CD4-positive, alpha-beta T cell treated with Interleukin-15 for 1 hour (primary cell): Measurements from ENCODE around the gene TIMM21.

Source experiments
- DNase-seq: peaks from one replicate; pipeline ENCODE4 v3.0.0-alpha.2; 2020

TIMM21 gene

GRCh38 chr18:74147779-74148542 is at the start of gene TIMM21, which contains the start of gene FBXO15:
TIMM21 (plus strand) TSS chr18:74148523; CDS start chr18:74148809, 286 bp downstream.
FBXO15 (minus strand) TSS chr18:74147834; CDS start chr18:74147785, 49 bp downstream.
- DNase-seq: peak; percentile 97

- no peak for DNase-seq
Observed at GRCh38 chr18:74108460-74108859, 39.9 kb upstream of the TIMM21 start.

- DNase-seq: no peak
Observed at GRCh38 chr18:74110149-74110548, 38.2 kb upstream of the TIMM21 start.

- DNase-seq: no peak
Observed at GRCh38 chr18:74110976-74111375, 37.3 kb upstream of the TIMM21 start.

- DNase-seq: no peak
Observed at GRCh38 chr18:74113711-74114110, 34.6 kb upstream of the TIMM21 start.

- DNase-seq: no peak
Observed at GRCh38 chr18:74114116-74114515, 34.2 kb upstream of the TIMM21 start.

GRCh38 chr18:74115046-74115445 is 33.3 kb upstream of the TIMM21 start:
- DNase-seq: no peak

- DNase-seq: no peak
Observed at GRCh38 chr18:74116633-74117554, 31.4 kb upstream of the TIMM21 start.

GRCh38 chr18:74123200-74123599 is 25.1 kb upstream of the TIMM21 start:
- DNase-seq: no peak

- no peak for DNase-seq
Observed at GRCh38 chr18:74124642-74125041, 23.7 kb upstream of the TIMM21 start.

- DNase-seq: no peak
Observed at GRCh38 chr18:74126684-74127655, 21.4 kb upstream of the TIMM21 start.

GRCh38 chr18:74128159-74128558 is 20.2 kb upstream of the TIMM21 start:
- no peak for DNase-seq

GRCh38 chr18:74131124-74131523 is 17.2 kb upstream of the TIMM21 start:
- DNase-seq: no peak

- DNase-seq: no peak
Observed at GRCh38 chr18:74132201-74132600, 16.1 kb upstream of the TIMM21 start.

- no peak for DNase-seq
Observed at GRCh38 chr18:74137920-74138538, 10.3 kb upstream of the TIMM21 start.

- DNase-seq: no peak
Observed at GRCh38 chr18:74139411-74139810, 8.9 kb upstream of the TIMM21 start.

GRCh38 chr18:74139888-74140287 is 8.4 kb upstream of the TIMM21 start:
- no peak for DNase-seq

- no peak for DNase-seq
Observed at GRCh38 chr18:74140582-74140981, 7.7 kb upstream of the TIMM21 start.

GRCh38 chr18:74141667-74142066 is 6.7 kb upstream of the TIMM21 start:
- DNase-seq: no peak

GRCh38 chr18:74142252-74142651 is 6.1 kb upstream of the TIMM21 start:
- DNase-seq: no peak

GRCh38 chr18:74146756-74147155 is 1.6 kb upstream of the TIMM21 start:
- DNase-seq: no peak

GRCh38 chr18:74147491-74147778 is 888 bp upstream of the TIMM21 start:
- DNase-seq: no peak
